GM23338 (cell line): ENCODE results near the gene FYB2. TPM values are rescaled to one million over a fixed set of nuclear protein-coding genes. Genes with fewer than 3 reads are reported as not detected.

Experiments
- ATAC-seq: fragments of 200-7000 bp; cut with Tn5 transposase; 3 replicates; pipeline ENCODE4 v1.9.1; 2020
- DNase-seq: peaks from one replicate; pipeline ENCODE4 v3.0.0-alpha.2; 2015; ENCODE audit warnings: low spot score
- H2AFZ ChIP-seq: fragments of 200-600 bp; sonication (generic); 2 replicates; pipeline ENCODE4 v1.8.0; 2016; ENCODE audit warnings: antibody characterized with exemption, mild to moderate bottlenecking, moderate library complexity
- H3F3A ChIP-seq: fragments of 200-600 bp; sonication (generic); replicated peaks from 2 replicates; pipeline ENCODE4 v1.8.0; 2017; ENCODE audit warnings: antibody characterized with exemption, mixed run types, low read depth
- H3K27ac ChIP-seq: fragments of 200-600 bp; sonication (generic); 2 replicates; pipeline ENCODE4 v1.6.1; 2016; ENCODE audit warnings: low read depth
- H3K27me3 ChIP-seq: fragments of 200-600 bp; sonication (generic); 2 replicates; pipeline ENCODE4 v1.8.0; 2016; ENCODE audit warnings: mild to moderate bottlenecking, mixed run types, moderate library complexity; ENCODE audit not compliant: insufficient read depth
- H3K36me3 ChIP-seq: fragments of 200-600 bp; sonication (generic); 2 replicates; pipeline ENCODE4 v1.8.0; 2016; ENCODE audit warnings: mild to moderate bottlenecking; ENCODE audit not compliant: insufficient read depth
- H3K4me1 ChIP-seq: fragments of 200-600 bp; sonication (generic); 2 replicates; pipeline ENCODE4 v1.8.0; 2016; ENCODE audit warnings: mild to moderate bottlenecking, moderate library complexity; ENCODE audit not compliant: insufficient read depth
- H3K4me2 ChIP-seq: fragments of 200-600 bp; sonication (generic); 2 replicates; pipeline ENCODE4 v1.7.1; 2017; ENCODE audit warnings: mixed run types
- H3K4me3 ChIP-seq: fragments of 200-600 bp; sonication (generic); 2 replicates; pipeline ENCODE4 v1.6.1; 2016; ENCODE audit warnings: mixed run types
- H3K79me2 ChIP-seq: fragments of 200-600 bp; sonication (generic); replicated peaks from 2 replicates; pipeline ENCODE4 v1.8.0; 2017; ENCODE audit warnings: mild to moderate bottlenecking; ENCODE audit not compliant: insufficient read depth
- H3K9me2 ChIP-seq: fragments of 200-600 bp; sonication (generic); 2 replicates; pipeline ENCODE4 v1.8.0; 2017; ENCODE audit not compliant: insufficient read depth
- H4K20me1 ChIP-seq: fragments of 200-600 bp; sonication (generic); replicated peaks from 2 replicates; pipeline ENCODE4 v1.8.0; 2017; ENCODE audit warnings: mild to moderate bottlenecking; ENCODE audit not compliant: insufficient read depth
- H3K27ac Mint-ChIP-seq: 2 replicates; pipeline ENCODE4 v1.8.0; 2020; ENCODE audit warnings: inconsistent platforms, mild to moderate bottlenecking, moderate library complexity, mixed read lengths
- H3K27me3 Mint-ChIP-seq: 3 replicates; pipeline ENCODE4 v1.8.0; 2022; ENCODE audit warnings: low read depth, mild to moderate bottlenecking, moderate library complexity, mixed read lengths, inconsistent platforms; ENCODE audit not compliant: insufficient read depth, poor library complexity
- H3K36me3 Mint-ChIP-seq: 3 replicates; pipeline ENCODE4 v1.8.0; 2021; ENCODE audit warnings: low read depth, mild to moderate bottlenecking, inconsistent platforms, moderate library complexity, mixed read lengths
- H3K4me1 Mint-ChIP-seq: 3 replicates; pipeline ENCODE4 v1.8.0; 2020; ENCODE audit warnings: mild to moderate bottlenecking, inconsistent platforms, mixed read lengths
- H3K4me3 Mint-ChIP-seq: 3 replicates; pipeline ENCODE4 v1.8.0; 2021; ENCODE audit warnings: moderate library complexity, mild to moderate bottlenecking, inconsistent platforms, mixed read lengths
- H3K9me3 Mint-ChIP-seq: 3 replicates; pipeline ENCODE4 v1.8.0; 2020; ENCODE audit warnings: moderate library complexity, mild to moderate bottlenecking, inconsistent platforms, mixed read lengths
- CREB1 ChIP-seq: fragments of 250-450 bp; sonication (Bioruptor Pico); IDR thresholded peaks from 2 replicates; pipeline ENCODE4 v1.5.0; 2020; ENCODE audit warnings: low read depth, mild to moderate bottlenecking, moderate library complexity
- EZH2 ChIP-seq: fragments of 200-600 bp; sonication (generic); IDR thresholded peaks from one replicate; pipeline ENCODE4 v1.8.0; 2017; ENCODE audit warnings: antibody characterized with exemption, mild to moderate bottlenecking, low read depth; ENCODE audit not compliant: unreplicated experiment
- EZH2phosphoT487 ChIP-seq: fragments of 200-600 bp; sonication (generic); IDR thresholded peaks from one replicate; pipeline ENCODE4 v1.8.1; 2018; ENCODE audit warnings: antibody characterized with exemption; ENCODE audit not compliant: unreplicated experiment
- STAT1 ChIP-seq: IDR thresholded peaks from one replicate; pipeline ENCODE4 v1.6.1; 2016; ENCODE audit warnings: antibody characterized with exemption; ENCODE audit not compliant: unreplicated experiment
- ZNF114 ChIP-seq: fragments of 250-450 bp; sonication (Bioruptor Pico); IDR thresholded peaks from 2 replicates; pipeline ENCODE4 v1.5.0; 2020; ENCODE audit warnings: mild to moderate bottlenecking, moderate library complexity
- ZNF331 ChIP-seq: fragments of 250-450 bp; sonication (Bioruptor Pico); IDR thresholded peaks from 2 replicates; pipeline ENCODE4 v1.5.0; 2020; ENCODE audit warnings: low read depth, mild to moderate bottlenecking, moderate library complexity
- ZNF462 ChIP-seq: fragments of 250-450 bp; sonication (Bioruptor Pico); IDR thresholded peaks from 2 replicates; pipeline ENCODE4 v1.5.0; 2020; ENCODE audit warnings: mild to moderate bottlenecking, moderate library complexity
- polyA plus RNA-seq: library from polyadenylated mRNA; unstranded; fragments of >200 nt; fragmentation: Nextera tagmentation; extraction: Ambion mirVana; gene quantifications from 2 replicates; pipeline ENCODE4 v1.2.1, GENCODE V29; 2016
- total RNA-seq: library from RNA; depleted of rRNA; stranded (reverse); fragments of >200 nt; shearing (Covaris generic); gene quantifications from 2 replicates; pipeline ENCODE4 v1.2.3, GENCODE V29; 2014
- TF ChIP-seq, protein P1 (sequence below): IDR thresholded peaks from 2 replicates; pipeline ENCODE4 v1.6.1; 2016; ENCODE audit warnings: antibody characterized with exemption
- TF ChIP-seq, protein P2 (sequence below), 2 experiments: fragments of 200-600 bp in 1 of 2; sonication (generic) in 1 of 2; conservative IDR thresholded peaks; 2 replicates each; pipeline versions ENCODE4 v1.5.1 to v1.6.1; 2016 to 2017; ENCODE audit warnings: antibody characterized with exemption in 2 of 2, low read depth in 2 of 2, mild to moderate bottlenecking in 2 of 2, moderate library complexity in 1 of 2

Gene FYB2
- total and polyA plus RNA-seq, 2 experiments from 2014 or later, result 0.39 TPM; not detected in 1

GRCh38 chr1:56817716-56818463, 1.3 kb downstream of the FYB2 start (continued):
- TF ChIP-seq ZNF462 (CRISPR knock-in tag), result no peak
- TF ChIP-seq EZH2phosphoT487, result no peak

GRCh38 chr1:56816909-56817308, 2.3 kb downstream of the FYB2 start:
- Histone ChIP-seq H3K27ac (no peak overlapping the region), H3K4me1 (peaks cover 8% of the 10 kb centered on the region; the same call in 1 of the 2 replicates), H3F3A (no peaks in the 10 kb centered on the region), H3K9me2 (0 out of 2 replicates have a peak, but pooled peaks cover 4% of the 10 kb centered on the region), H3K79me2 (no peaks in the 10 kb centered on the region), H3K36me3 (no peaks in the 10 kb centered on the region), H3K4me3 (no peak overlapping the region), H3K4me2 (no peak overlapping the region), H3K27me3 (no peaks in the 10 kb centered on the region), H2AFZ (no peak overlapping the region), H4K20me1 (no peaks in the 10 kb centered on the region)
- H3K9me3 Mint-ChIP-seq, result no peaks in the 10 kb centered on the region
- ATAC-seq (no peak), DNase-seq (no peak)
- peaks cover 22% of the 10 kb centered on the region for H3K4me1 Mint-ChIP-seq
- no peak overlapping the region for H3K4me3 Mint-ChIP-seq
- peaks cover 6% of the 10 kb centered on the region for H3K27me3 Mint-ChIP-seq
- no peak overlapping the region; the same call in 1 of the 2 replicates for H3K27ac Mint-ChIP-seq
- no peaks in the 10 kb centered on the region for H3K36me3 Mint-ChIP-seq
- TF ChIP-seq, protein P1, sequence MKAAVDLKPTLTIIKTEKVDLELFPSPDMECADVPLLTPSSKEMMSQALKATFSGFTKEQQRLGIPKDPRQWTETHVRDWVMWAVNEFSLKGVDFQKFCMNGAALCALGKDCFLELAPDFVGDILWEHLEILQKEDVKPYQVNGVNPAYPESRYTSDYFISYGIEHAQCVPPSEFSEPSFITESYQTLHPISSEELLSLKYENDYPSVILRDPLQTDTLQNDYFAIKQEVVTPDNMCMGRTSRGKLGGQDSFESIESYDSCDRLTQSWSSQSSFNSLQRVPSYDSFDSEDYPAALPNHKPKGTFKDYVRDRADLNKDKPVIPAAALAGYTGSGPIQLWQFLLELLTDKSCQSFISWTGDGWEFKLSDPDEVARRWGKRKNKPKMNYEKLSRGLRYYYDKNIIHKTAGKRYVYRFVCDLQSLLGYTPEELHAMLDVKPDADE, result no peak
- no peak for TF ChIP-seq CREB1 (CRISPR knock-in tag)
- TF ChIP-seq ZNF331 (CRISPR knock-in tag), result no peak
- TF ChIP-seq ZNF114, result no peak
- TF ChIP-seq, protein P2, sequence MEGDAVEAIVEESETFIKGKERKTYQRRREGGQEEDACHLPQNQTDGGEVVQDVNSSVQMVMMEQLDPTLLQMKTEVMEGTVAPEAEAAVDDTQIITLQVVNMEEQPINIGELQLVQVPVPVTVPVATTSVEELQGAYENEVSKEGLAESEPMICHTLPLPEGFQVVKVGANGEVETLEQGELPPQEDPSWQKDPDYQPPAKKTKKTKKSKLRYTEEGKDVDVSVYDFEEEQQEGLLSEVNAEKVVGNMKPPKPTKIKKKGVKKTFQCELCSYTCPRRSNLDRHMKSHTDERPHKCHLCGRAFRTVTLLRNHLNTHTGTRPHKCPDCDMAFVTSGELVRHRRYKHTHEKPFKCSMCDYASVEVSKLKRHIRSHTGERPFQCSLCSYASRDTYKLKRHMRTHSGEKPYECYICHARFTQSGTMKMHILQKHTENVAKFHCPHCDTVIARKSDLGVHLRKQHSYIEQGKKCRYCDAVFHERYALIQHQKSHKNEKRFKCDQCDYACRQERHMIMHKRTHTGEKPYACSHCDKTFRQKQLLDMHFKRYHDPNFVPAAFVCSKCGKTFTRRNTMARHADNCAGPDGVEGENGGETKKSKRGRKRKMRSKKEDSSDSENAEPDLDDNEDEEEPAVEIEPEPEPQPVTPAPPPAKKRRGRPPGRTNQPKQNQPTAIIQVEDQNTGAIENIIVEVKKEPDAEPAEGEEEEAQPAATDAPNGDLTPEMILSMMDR (conservative IDR thresholded peaks at IDR 0.05; ENCODE audit: low read depth in 2 of 2), result no peak
- TF ChIP-seq EZH2phosphoT487, result no peak
- TF ChIP-seq EZH2, result no peak
- TF ChIP-seq STAT1, result no peak
